ENCODE results near the gene BCAP31. TPM values are rescaled to one million over a fixed set of nuclear protein-coding genes. Genes with fewer than 3 reads are reported as not detected.

The BCAP31 gene
- total RNA-seq, 2 experiments from 2014 or later, result 42.1 to 43.1 TPM

GRCh38 chrX:153733651-153734240, 9.6 kb upstream of the BCAP31 start:
- intact Hi-C loops (cut with DNase I, micrococcal nuclease), result no loop called here
- Histone ChIP-seq H3K27ac (ENCODE audit: low read depth in 1 of 2, low read length in 2 of 2) (no peak overlapping the region), H3K4me1 (ENCODE audit: insufficient read depth, low read length) (peaks cover 8% of the 10 kb centered on the region), H3K9me3 (ENCODE audit: control insufficient read depth in 1 of 2, insufficient read depth in 1 of 2, low read length in 2 of 2) (no peaks in the 10 kb centered on the region), H3K27me3 (ENCODE audit: control insufficient read depth in 1 of 2, insufficient read depth in 2 of 2, low read length in 2 of 2) (no peaks in the 10 kb centered on the region), H3K36me3 (ENCODE audit: insufficient read depth, low read length) (peaks cover 12% of the 10 kb centered on the region), H3K4me3 (ENCODE audit: low read length) (no peak overlapping the region)
- Mint-ChIP-seq H3K27me3 (no peaks in the 10 kb centered on the region), H3K9me3 (no peaks in the 10 kb centered on the region), H3K4me3 (no peak overlapping the region), H3K27ac (no peak overlapping the region), H3K4me1 (ENCODE audit: low read depth) (peaks cover 15% of the 10 kb centered on the region), H3K36me3 (ENCODE audit: low read depth) (peaks cover 29% of the 10 kb centered on the region)
- no peak for DNase-seq
- ATAC-seq (ENCODE audit: poor library complexity), result no peak
- ChIA-PET POLR2A (no interaction called here), CTCF (no interaction called here)
- TF ChIP-seq, protein P1, sequence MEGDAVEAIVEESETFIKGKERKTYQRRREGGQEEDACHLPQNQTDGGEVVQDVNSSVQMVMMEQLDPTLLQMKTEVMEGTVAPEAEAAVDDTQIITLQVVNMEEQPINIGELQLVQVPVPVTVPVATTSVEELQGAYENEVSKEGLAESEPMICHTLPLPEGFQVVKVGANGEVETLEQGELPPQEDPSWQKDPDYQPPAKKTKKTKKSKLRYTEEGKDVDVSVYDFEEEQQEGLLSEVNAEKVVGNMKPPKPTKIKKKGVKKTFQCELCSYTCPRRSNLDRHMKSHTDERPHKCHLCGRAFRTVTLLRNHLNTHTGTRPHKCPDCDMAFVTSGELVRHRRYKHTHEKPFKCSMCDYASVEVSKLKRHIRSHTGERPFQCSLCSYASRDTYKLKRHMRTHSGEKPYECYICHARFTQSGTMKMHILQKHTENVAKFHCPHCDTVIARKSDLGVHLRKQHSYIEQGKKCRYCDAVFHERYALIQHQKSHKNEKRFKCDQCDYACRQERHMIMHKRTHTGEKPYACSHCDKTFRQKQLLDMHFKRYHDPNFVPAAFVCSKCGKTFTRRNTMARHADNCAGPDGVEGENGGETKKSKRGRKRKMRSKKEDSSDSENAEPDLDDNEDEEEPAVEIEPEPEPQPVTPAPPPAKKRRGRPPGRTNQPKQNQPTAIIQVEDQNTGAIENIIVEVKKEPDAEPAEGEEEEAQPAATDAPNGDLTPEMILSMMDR (IDR thresholded peaks at IDR 0.05), result no peak

GRCh38 chrX:153732401-153732800, 8.2 kb upstream of the BCAP31 start:
- H3K27me3 ChIP-seq (ENCODE audit: control insufficient read depth in 1 of 2, insufficient read depth in 2 of 2, low read length in 2 of 2), result no peaks in the 10 kb centered on the region
- H3K4me3 ChIP-seq (ENCODE audit: low read length), result no peak overlapping the region
- H3K36me3 Mint-ChIP-seq (ENCODE audit: low read depth), result peaks cover 29% of the 10 kb centered on the region
- no peak overlapping the region for H3K27ac Mint-ChIP-seq
- peaks cover 19% of the 10 kb centered on the region for H3K4me1 ChIP-seq (ENCODE audit: insufficient read depth, low read length)
- ATAC-seq (ENCODE audit: poor library complexity), result no peak
- ChIA-PET CTCF (no interaction called here), POLR2A (no interaction called here)
- intact Hi-C loops (cut with DNase I, micrococcal nuclease), result no loop called here
- H3K27me3 Mint-ChIP-seq, result no peaks in the 10 kb centered on the region
- TF ChIP-seq, protein P1 (IDR thresholded peaks at IDR 0.05), result no peak
- H3K4me3 Mint-ChIP-seq, result no peak overlapping the region
- H3K9me3 Mint-ChIP-seq, result no peaks in the 10 kb centered on the region
- H3K36me3 ChIP-seq (ENCODE audit: insufficient read depth, low read length), result peaks cover 12% of the 10 kb centered on the region
- peak in 2 of 14 experiments; percentile 43 to 54 for DNase-seq
- H3K9me3 ChIP-seq (ENCODE audit: control insufficient read depth in 1 of 2, insufficient read depth in 1 of 2, low read length in 2 of 2), result no peaks in the 10 kb centered on the region
- H3K27ac ChIP-seq (ENCODE audit: low read depth in 1 of 2, low read length in 2 of 2), result no peak overlapping the region
- H3K4me1 Mint-ChIP-seq (ENCODE audit: low read depth), result peaks cover 20% of the 10 kb centered on the region

DNA sequence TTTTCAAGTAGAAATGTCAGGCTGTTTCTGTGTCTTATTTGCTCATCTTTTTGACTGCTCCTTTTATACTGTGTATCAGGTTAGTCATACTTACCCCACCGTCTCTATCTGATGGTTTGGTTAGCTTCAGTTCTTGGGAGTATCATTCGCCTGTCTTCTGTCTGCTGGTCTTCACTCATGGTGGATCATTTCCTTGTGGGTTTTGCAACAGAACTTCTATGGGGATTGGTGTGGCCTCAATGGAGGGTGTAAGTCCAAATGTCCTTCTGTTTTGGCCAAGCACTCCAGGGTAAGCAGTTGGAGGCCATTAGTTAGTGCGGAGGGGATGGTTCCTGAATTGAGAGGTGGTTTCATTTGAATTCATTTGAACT, 7.6 kb upstream of the BCAP31 start:
- H3K27me3 ChIP-seq (ENCODE audit: control insufficient read depth in 1 of 2, insufficient read depth in 2 of 2, low read length in 2 of 2), result no peaks in the 10 kb centered on the region
- ChIA-PET POLR2A (no interaction called here), CTCF (no interaction called here)
- Mint-ChIP-seq H3K27me3 (no peaks in the 10 kb centered on the region), H3K9me3 (no peaks in the 10 kb centered on the region), H3K4me1 (ENCODE audit: low read depth) (peaks cover 26% of the 10 kb centered on the region), H3K4me3 (no peak overlapping the region), H3K27ac (no peak overlapping the region), H3K36me3 (ENCODE audit: low read depth) (peaks cover 29% of the 10 kb centered on the region)
- TF ChIP-seq, protein P1 (IDR thresholded peaks at IDR 0.05), result no peak
- ATAC-seq (ENCODE audit: poor library complexity) (no peak), DNase-seq (no peak)
- intact Hi-C loops (cut with DNase I, micrococcal nuclease), result no loop called here
- no peak overlapping the region for H3K4me3 ChIP-seq (ENCODE audit: low read length)
- H3K36me3 ChIP-seq (ENCODE audit: insufficient read depth, low read length), result peaks cover 10% of the 10 kb centered on the region
- no peak overlapping the region for H3K27ac ChIP-seq (ENCODE audit: low read depth in 1 of 2, low read length in 2 of 2)
- H3K4me1 ChIP-seq (ENCODE audit: insufficient read depth, low read length), result peaks cover 25% of the 10 kb centered on the region
- H3K9me3 ChIP-seq (ENCODE audit: control insufficient read depth in 1 of 2, insufficient read depth in 1 of 2, low read length in 2 of 2), result no peaks in the 10 kb centered on the region
